Stomach (tissue), 9 donors: ENCODE results near the gene STAC2. TPM values are rescaled to one million over a fixed set of nuclear protein-coding genes. Genes with fewer than 3 reads are reported as not detected.

ENCODE experiments used
- DNase-seq, 2 donors: peaks; one replicate each; pipeline versions ENCODE4 v3.0.0 to v3.0.0-alpha.2; 2013 to 2019
- H3K27ac ChIP-seq, 5 donors: fragments of 200-600 bp in 4 of 5; sonication (generic) in 4 of 5; one replicate each; pipeline ENCODE4 v1.5.1; 2013 to 2019; ENCODE audit warnings: mild to moderate bottlenecking in 1 of 5, moderate library complexity in 1 of 5
- H3K27me3 ChIP-seq, 3 donors: fragments of 200-600 bp; sonication (generic); one replicate each; pipeline ENCODE4 v1.5.1; 2017 to 2019; ENCODE audit warnings: mixed run types in 1 of 3
- H3K36me3 ChIP-seq, 4 donors: fragments of 200-600 bp; sonication (generic); 1 replicate in 3 of 4; 2 replicates in 1 of 4; pipeline ENCODE4 v1.5.1; 2016 to 2019
- H3K4me1 ChIP-seq, 4 donors: fragments of 200-600 bp; sonication (generic); one replicate each; pipeline ENCODE4 v1.5.1; 2016 to 2019
- H3K4me3 ChIP-seq, 4 donors: fragments of 200-600 bp; sonication (generic) in 3 of 4; one replicate each; pipeline ENCODE4 v1.5.1; 2016 to 2019; ENCODE audit warnings: mild to moderate bottlenecking in 1 of 4
- H3K9me3 ChIP-seq, 4 donors: fragments of 200-600 bp; sonication (generic); one replicate each; pipeline ENCODE4 v1.5.1; 2016 to 2019
- EP300 ChIP-seq: sonication (generic); formaldehyde crosslinking; IDR thresholded peaks from one replicate; pipeline ENCODE4 v1.6.1; 2017; ENCODE audit warnings: antibody characterized with exemption
- POLR2A ChIP-seq, 4 donors: fragments of 450-650 bp; IDR thresholded peaks; one replicate each; pipeline ENCODE4 v1.6.1; 2016; ENCODE audit warnings: antibody characterized with exemption in 4 of 4, control low read depth in 2 of 4, mild to moderate bottlenecking in 1 of 4, moderate library complexity in 1 of 4
- POLR2AphosphoS5 ChIP-seq, 3 donors: sonication (generic); formaldehyde crosslinking; IDR thresholded peaks; one replicate each; pipeline ENCODE4 v1.6.1; 2016; ENCODE audit warnings: antibody characterized with exemption in 3 of 3
- WGBS, 5 donors: extraction: QIAGEN DNeasy Blood & Tissue Kit in 3 of 5; methylation state at CpG; one replicate each; pipeline versions ENCODE4 v1.1.5 to v1.1.7; 2013 to 2018; 5-methylcytosine and 5-hydroxymethylcytosine counted together
- intact Hi-C: fragments of 100-400 bp; cut with DNase I; formaldehyde crosslinking; loops from one replicate; pipeline ENCODE4 v1.15.1; 2023; ENCODE audit warnings: low total_unique reads
- polyA plus RNA-seq, 3 donors: library from polyadenylated mRNA; stranded (reverse); fragments of 200-250 nt; gene quantifications; one replicate each; pipeline ENCODE4 v1.2.3, GENCODE V29; 2013
- total RNA-seq, 5 donors: library from RNA; depleted of rRNA; stranded (reverse); fragments of >200 nt; gene quantifications; one replicate each; pipeline versions ENCODE4 v1.1.0 to v1.2.3, GENCODE V29; 2014 to 2016
- TF ChIP-seq, protein P1 (sequence below), 7 experiments: fragments of 450-650 bp in 4 of 7; fragments of 200-600 bp in 3 of 7; sonication (generic) in 3 of 7; IDR thresholded peaks; one replicate each; pipeline ENCODE4 v1.5.1; 2016 to 2019; ENCODE audit warnings: antibody characterized with exemption in 7 of 7, control low read depth in 2 of 7, mild to moderate bottlenecking in 1 of 7
- donor health status: healthy with polysubstance abuse.
- donor health status: Bipolar disorder and iron deficiency.
- donor health status: healthy.

The STAC2 gene
- total and polyA plus RNA-seq, 8 donors: under 0.01 to 0.20 (median 0.15) TPM; not detected in 5

- TF ChIP-seq POLR2A (IDR thresholded peaks at IDR 0.05): no peak
- TF ChIP-seq, protein P1, sequence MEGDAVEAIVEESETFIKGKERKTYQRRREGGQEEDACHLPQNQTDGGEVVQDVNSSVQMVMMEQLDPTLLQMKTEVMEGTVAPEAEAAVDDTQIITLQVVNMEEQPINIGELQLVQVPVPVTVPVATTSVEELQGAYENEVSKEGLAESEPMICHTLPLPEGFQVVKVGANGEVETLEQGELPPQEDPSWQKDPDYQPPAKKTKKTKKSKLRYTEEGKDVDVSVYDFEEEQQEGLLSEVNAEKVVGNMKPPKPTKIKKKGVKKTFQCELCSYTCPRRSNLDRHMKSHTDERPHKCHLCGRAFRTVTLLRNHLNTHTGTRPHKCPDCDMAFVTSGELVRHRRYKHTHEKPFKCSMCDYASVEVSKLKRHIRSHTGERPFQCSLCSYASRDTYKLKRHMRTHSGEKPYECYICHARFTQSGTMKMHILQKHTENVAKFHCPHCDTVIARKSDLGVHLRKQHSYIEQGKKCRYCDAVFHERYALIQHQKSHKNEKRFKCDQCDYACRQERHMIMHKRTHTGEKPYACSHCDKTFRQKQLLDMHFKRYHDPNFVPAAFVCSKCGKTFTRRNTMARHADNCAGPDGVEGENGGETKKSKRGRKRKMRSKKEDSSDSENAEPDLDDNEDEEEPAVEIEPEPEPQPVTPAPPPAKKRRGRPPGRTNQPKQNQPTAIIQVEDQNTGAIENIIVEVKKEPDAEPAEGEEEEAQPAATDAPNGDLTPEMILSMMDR (IDR thresholded peaks at IDR 0.05): peak in 6 of 7 experiments; percentile 44 to 99 (median 90)
- peak in 1 of 3 donors; percentile 82 for TF ChIP-seq POLR2AphosphoS5 (IDR thresholded peaks at IDR 0.05)
- Histone ChIP-seq H3K27ac (no peak overlapping the region), H3K27me3 (peaks cover 0 to 36% (median under 1%) of the 10 kb centered on the region in 3 donors), H3K4me1 (peaks cover 0 to 14% (median 4%) of the 10 kb centered on the region in 4 donors), H3K9me3 (no peaks in the 10 kb centered on the region), H3K4me3 (no peak overlapping the region), H3K36me3 (no peaks in the 10 kb centered on the region)
- peak; percentile 92 to 93 for DNase-seq
- intact Hi-C loops: loop anchor here (5.0 kb wide), 1 partner anchor 38 kb away; no protein-coding TSS in a partner anchor
- 41 to 46% (median 45%) methylated on average over 6 of the region's 6 CpGs for WGBS, 5 donors
Observed at GRCh38 chr17:39244600-39245570, 19.1 kb upstream of the STAC2 start.

GRCh38 chr17:39244016-39244599 lies 18.4 kb upstream of the STAC2 start:
- TF ChIP-seq POLR2A (IDR thresholded peaks at IDR 0.05) (no peak), POLR2AphosphoS5 (IDR thresholded peaks at IDR 0.05) (no peak), EP300 (no peak)
- TF ChIP-seq, protein P1 (IDR thresholded peaks at IDR 0.05): no peak
- DNase-seq: peak in 1 of 2 donors; percentile 34
- Histone ChIP-seq H3K27me3 (peaks cover 0 to 44% (median 5%) of the 10 kb centered on the region in 3 donors), H3K4me1 (peaks cover 0 to 14% (median 4%) of the 10 kb centered on the region in 4 donors), H3K27ac (no peak overlapping the region), H3K4me3 (no peak overlapping the region), H3K9me3 (no peaks in the 10 kb centered on the region), H3K36me3 (no peaks in the 10 kb centered on the region)
- intact Hi-C loops: loop anchor here (5.0 kb wide), 1 partner anchor 37 kb away; no protein-coding TSS in a partner anchor
- WGBS, 5 donors: 42 to 67% (median 58%) methylated on average over 7 to 11 of the region's 11 CpGs

- peaks cover 5 to 24% (median 13%) of the 10 kb centered on the region in 4 donors for H3K4me1 ChIP-seq
- no peak for DNase-seq
- H3K9me3 ChIP-seq: no peaks in the 10 kb centered on the region
- 67 to 73% (median 70%) methylated on average over 8 of the region's 8 CpGs for WGBS, 5 donors
- H3K27ac ChIP-seq: no peak overlapping the region
- intact Hi-C loops: loop anchor here (5.0 kb wide), 1 partner anchor 36 kb away; no protein-coding TSS in a partner anchor
- no peak for TF ChIP-seq EP300
- no peak for TF ChIP-seq POLR2AphosphoS5 (IDR thresholded peaks at IDR 0.05)
- TF ChIP-seq, protein P1 (IDR thresholded peaks at IDR 0.05): no peak
- no peak for TF ChIP-seq POLR2A (IDR thresholded peaks at IDR 0.05)
- H3K27me3 ChIP-seq: peaks cover 0 to 53% (median 5%) of the 10 kb centered on the region in 3 donors
- H3K36me3 ChIP-seq: no peaks in the 10 kb centered on the region
- H3K4me3 ChIP-seq: no peak overlapping the region
Observed at GRCh38 chr17:39243155-39243554, 17.4 kb upstream of the STAC2 start.

DNA sequence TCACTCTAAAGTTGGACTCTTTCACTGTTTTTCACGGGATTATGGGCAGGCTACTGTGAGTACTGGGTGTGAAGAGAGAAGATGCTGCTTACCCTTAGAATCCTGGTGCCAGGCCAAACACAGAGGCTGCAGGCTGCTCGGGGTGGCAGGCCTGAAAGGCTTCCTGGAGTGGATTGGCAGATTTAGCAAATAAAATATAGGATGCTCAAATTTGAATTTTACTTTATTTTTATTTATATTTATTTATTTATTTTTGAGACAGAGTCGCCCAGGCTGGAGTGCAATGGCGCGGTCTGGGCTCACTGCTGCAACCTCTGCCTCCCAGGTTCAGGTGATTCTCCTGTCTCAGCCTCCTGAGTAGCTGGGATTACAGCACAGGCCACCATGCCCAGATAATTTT lies 14.9 kb upstream of the STAC2 start:
- no peak for TF ChIP-seq POLR2A (IDR thresholded peaks at IDR 0.05)
- no peak for TF ChIP-seq POLR2AphosphoS5 (IDR thresholded peaks at IDR 0.05)
- TF ChIP-seq, protein P1 (IDR thresholded peaks at IDR 0.05): no peak
- TF ChIP-seq EP300: no peak
- Histone ChIP-seq H3K4me1 (peaks cover 5 to 26% (median 14%) of the 10 kb centered on the region in 4 donors), H3K27ac (no peak overlapping the region), H3K27me3 (peaks cover 0 to 74% (median 5%) of the 10 kb centered on the region in 3 donors), H3K9me3 (no peaks in the 10 kb centered on the region), H3K36me3 (no peaks in the 10 kb centered on the region), H3K4me3 (no peak overlapping the region)
- WGBS, 5 donors: 78 to 90% (median 90%) methylated on average over 5 of the region's 5 CpGs
- intact Hi-C loops: loop anchor here (5.0 kb wide), 1 partner anchor 33 kb away; no protein-coding TSS in a partner anchor
- DNase-seq: no peak
